Prostate gland (tissue), 2 donors: Measurements from ENCODE around the gene RPS15.

Source experiments
- POLR2A ChIP-seq: fragments of 450-650 bp; IDR thresholded peaks from one replicate; pipeline ENCODE4 v1.6.1; 2016; ENCODE audit warnings: antibody characterized with exemption, mild to moderate bottlenecking
- POLR2AphosphoS5 ChIP-seq: sonication (generic); formaldehyde crosslinking; IDR thresholded peaks from one replicate; pipeline ENCODE4 v1.6.1; 2017; ENCODE audit warnings: antibody characterized with exemption
- TF ChIP-seq, protein P1 (sequence below), 4 experiments: fragments of 200-600 bp in 2 of 4; fragments of 450-650 bp in 2 of 4; sonication (generic) in 2 of 4; IDR thresholded peaks; 1 replicate in 3 of 4; 2 replicates in 1 of 4; pipeline ENCODE4 v1.5.1; 2016 to 2019; ENCODE audit warnings: antibody characterized with exemption in 4 of 4, mild to moderate bottlenecking in 2 of 4, moderate library complexity in 2 of 4

DNA sequence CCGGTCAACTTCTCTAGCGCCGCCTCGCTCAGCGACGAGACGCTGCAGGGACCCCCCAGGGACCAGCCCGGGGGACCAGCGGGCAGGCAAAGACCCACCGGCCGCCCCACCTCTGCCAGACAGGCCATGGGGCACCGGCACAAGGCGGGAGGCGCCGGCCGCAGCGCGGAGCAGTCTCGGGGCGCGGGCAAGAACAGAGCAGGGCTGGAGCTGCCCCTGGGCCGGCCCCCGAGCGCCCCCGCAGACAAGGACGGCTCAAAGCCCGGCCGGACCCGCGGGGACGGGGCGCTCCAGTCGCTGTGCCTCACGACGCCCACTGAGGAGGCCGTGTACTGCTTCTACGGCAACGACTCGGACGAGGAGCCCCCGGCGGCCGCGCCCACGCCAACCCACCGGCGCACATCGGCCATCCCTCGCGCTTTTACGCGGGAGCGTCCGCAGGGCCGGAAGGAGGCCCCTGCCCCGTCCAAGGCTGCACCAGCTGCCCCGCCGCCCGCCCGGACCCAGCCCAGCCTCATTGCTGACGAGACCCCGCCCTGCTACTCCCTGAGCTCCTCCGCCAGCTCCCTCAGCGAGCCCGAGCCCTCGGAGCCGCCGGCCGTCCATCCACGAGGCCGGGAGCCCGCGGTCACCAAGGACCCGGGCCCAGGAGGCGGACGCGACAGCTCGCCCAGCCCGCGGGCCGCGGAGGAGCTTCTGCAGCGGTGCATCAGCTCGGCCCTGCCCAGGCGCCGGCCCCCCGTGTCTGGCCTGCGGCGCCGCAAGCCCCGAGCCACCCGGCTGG lies 29.5 kb downstream of the RPS15 start:
- TF ChIP-seq, protein P1, sequence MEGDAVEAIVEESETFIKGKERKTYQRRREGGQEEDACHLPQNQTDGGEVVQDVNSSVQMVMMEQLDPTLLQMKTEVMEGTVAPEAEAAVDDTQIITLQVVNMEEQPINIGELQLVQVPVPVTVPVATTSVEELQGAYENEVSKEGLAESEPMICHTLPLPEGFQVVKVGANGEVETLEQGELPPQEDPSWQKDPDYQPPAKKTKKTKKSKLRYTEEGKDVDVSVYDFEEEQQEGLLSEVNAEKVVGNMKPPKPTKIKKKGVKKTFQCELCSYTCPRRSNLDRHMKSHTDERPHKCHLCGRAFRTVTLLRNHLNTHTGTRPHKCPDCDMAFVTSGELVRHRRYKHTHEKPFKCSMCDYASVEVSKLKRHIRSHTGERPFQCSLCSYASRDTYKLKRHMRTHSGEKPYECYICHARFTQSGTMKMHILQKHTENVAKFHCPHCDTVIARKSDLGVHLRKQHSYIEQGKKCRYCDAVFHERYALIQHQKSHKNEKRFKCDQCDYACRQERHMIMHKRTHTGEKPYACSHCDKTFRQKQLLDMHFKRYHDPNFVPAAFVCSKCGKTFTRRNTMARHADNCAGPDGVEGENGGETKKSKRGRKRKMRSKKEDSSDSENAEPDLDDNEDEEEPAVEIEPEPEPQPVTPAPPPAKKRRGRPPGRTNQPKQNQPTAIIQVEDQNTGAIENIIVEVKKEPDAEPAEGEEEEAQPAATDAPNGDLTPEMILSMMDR (IDR thresholded peaks at IDR 0.05): no peak
- TF ChIP-seq POLR2AphosphoS5 (no peak), POLR2A (no peak)
